ENCODE results near the gene TEX55. TPM values are rescaled to one million over a fixed set of nuclear protein-coding genes. Genes with fewer than 3 reads are reported as not detected.
"Not testable (repeated sequence)": the region's sequence is repeated elsewhere in the genome, so short reads cannot be mapped to it uniquely, and the experiment has no call there.

TEX55 gene
- total and polyA plus RNA-seq, 2 experiments from 2014 or later: 0.17 TPM; not detected in 1

DNA sequence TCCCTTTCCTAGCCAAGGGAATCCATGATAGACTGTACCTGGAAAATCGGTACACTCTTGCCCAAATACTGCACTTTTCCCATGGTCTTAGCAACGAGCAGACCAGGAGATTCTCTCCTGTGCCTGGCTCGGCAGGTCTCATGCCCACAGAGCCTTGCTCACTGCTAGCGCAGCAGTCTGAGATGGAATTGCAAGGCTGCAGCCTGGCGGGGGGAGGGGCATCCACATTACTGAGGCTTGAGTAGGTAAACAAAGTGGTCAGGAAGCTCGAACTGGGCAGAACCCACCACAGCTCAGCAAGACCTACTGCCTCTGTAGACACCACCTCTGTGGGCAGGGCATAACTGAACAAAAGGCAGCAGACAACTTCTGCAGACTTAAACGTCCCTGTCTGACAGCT is 15.7 kb upstream of the TEX55 start:
- not testable (repeated sequence) for H3F3A ChIP-seq (replicated peaks; ENCODE audit: low read depth); H3K36me3 Mint-ChIP-seq (ENCODE audit: low read depth); H3K4me1 Mint-ChIP-seq; H3K27ac ChIP-seq (ENCODE audit: low read depth); H3K36me3 ChIP-seq (ENCODE audit: insufficient read depth); H3K4me1 ChIP-seq (ENCODE audit: insufficient read depth); H3K27ac Mint-ChIP-seq; H4K20me1 ChIP-seq (replicated peaks; ENCODE audit: insufficient read depth); H3K9me3 Mint-ChIP-seq; H3K4me3 ChIP-seq; H3K9me2 ChIP-seq (ENCODE audit: insufficient read depth); H3K27me3 Mint-ChIP-seq (ENCODE audit: insufficient read depth, low read depth, poor library complexity); H3K79me2 ChIP-seq (replicated peaks; ENCODE audit: insufficient read depth); H3K27me3 ChIP-seq (ENCODE audit: insufficient read depth); H3K4me3 Mint-ChIP-seq
- H2AFZ ChIP-seq: peak overlapping the region; percentile 91
- 0 out of 2 replicates have a peak overlapping the region, but pooled peaks have one; percentile 38 for H3K4me2 ChIP-seq
- DNase-seq (ENCODE audit: low spot score): peak; percentile 29
- peak; percentile 37; the same call in 2 of the 3 replicates for ATAC-seq

DNA sequence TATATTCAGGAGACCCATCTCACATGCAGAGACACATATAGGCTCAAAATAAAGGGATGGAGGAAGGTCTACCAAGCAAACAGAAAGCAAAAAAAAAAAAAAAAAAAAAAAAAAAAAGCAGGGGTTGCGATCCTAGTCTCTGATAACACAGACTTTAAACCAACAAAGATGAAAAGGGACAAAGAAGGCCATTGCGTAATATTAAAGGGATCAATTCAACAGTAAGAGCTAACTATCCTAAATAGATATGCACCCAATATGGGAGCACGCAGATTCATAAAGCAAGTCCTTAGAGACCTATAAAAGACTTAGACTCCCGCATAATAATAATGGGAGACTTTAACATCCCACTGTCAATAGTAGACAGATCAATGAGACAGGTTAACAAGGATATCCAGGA is 13.7 kb upstream of the TEX55 start:
- not testable (repeated sequence) for H3K27ac Mint-ChIP-seq; H3K36me3 Mint-ChIP-seq (ENCODE audit: low read depth); H3K36me3 ChIP-seq (ENCODE audit: insufficient read depth); H3K4me1 ChIP-seq (ENCODE audit: insufficient read depth); H3K4me1 Mint-ChIP-seq; H3K27me3 Mint-ChIP-seq (ENCODE audit: insufficient read depth, low read depth, poor library complexity); H3K9me2 ChIP-seq (ENCODE audit: insufficient read depth); H3K4me3 ChIP-seq; H3K27me3 ChIP-seq (ENCODE audit: insufficient read depth); H3K9me3 Mint-ChIP-seq; H3K4me2 ChIP-seq; H3K4me3 Mint-ChIP-seq; DNase-seq (ENCODE audit: low spot score); H2AFZ ChIP-seq; ATAC-seq; H4K20me1 ChIP-seq (replicated peaks; ENCODE audit: insufficient read depth); H3K27ac ChIP-seq (ENCODE audit: low read depth); H3K79me2 ChIP-seq (replicated peaks; ENCODE audit: insufficient read depth); H3F3A ChIP-seq (replicated peaks; ENCODE audit: low read depth)

DNA sequence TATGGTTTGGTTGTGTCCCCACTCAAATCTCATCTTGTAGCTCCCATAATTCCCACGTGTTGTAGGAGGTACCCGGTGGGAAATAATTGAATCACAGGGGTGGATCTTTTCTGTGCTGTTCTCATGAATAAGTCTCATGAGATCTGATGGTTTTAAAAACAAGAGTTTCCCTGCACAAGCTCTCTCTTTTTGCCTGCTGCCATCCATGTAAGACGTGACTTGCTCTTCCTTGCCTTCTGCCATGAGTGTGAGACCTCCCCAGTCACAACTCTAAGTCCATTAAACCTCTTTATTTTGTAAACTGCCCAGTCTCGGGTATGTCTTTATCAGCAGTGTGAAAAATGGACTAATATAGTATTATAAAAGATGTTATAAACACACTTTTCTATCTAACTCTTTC is 6.6 kb upstream of the TEX55 start:
- H3K79me2 ChIP-seq (replicated peaks; ENCODE audit: insufficient read depth); H3K36me3 Mint-ChIP-seq (ENCODE audit: low read depth); ATAC-seq; H3K4me3 ChIP-seq; DNase-seq (ENCODE audit: low spot score); H3K27me3 Mint-ChIP-seq (ENCODE audit: insufficient read depth, low read depth, poor library complexity); H2AFZ ChIP-seq; H3K27me3 ChIP-seq (ENCODE audit: insufficient read depth); H3K27ac ChIP-seq (ENCODE audit: low read depth); H3K36me3 ChIP-seq (ENCODE audit: insufficient read depth); H3K4me3 Mint-ChIP-seq; H3K9me2 ChIP-seq (ENCODE audit: insufficient read depth); H3K27ac Mint-ChIP-seq; H3F3A ChIP-seq (replicated peaks; ENCODE audit: low read depth); H3K4me1 ChIP-seq (ENCODE audit: insufficient read depth); H4K20me1 ChIP-seq (replicated peaks; ENCODE audit: insufficient read depth); H3K4me2 ChIP-seq; H3K4me1 Mint-ChIP-seq: not testable (repeated sequence)
- H3K9me3 Mint-ChIP-seq: peaks cover 14% of the 10 kb centered on the region

DNA sequence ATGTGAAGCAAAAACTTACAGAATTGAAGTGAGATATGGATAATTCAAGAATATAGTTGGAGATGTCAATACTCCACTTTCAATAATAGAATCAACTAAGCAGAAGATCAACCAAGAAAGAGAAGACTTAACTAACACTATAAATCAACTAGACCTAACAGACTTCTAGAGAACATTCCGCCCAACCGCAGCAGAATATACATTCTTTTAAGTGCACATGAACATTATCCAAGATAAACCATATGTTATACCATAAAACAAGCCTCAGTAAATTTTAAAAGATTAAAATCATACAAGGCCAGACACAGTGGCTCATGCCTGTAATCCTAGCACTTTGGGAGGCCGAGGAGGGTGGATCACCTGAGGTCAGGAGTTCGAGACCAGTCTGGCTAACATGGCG is 5.5 kb upstream of the TEX55 start:
- no peaks in the 10 kb centered on the region for H3F3A ChIP-seq (replicated peaks; ENCODE audit: low read depth)
- no peaks in the 10 kb centered on the region for H3K79me2 ChIP-seq (replicated peaks; ENCODE audit: insufficient read depth)
- ATAC-seq: no peak
- Mint-ChIP-seq H3K27me3 (ENCODE audit: insufficient read depth, low read depth, poor library complexity) (no peaks in the 10 kb centered on the region), H3K4me1 (no peaks in the 10 kb centered on the region), H3K36me3 (ENCODE audit: low read depth) (peaks cover 4% of the 10 kb centered on the region; the same call in 2 of the 3 replicates), H3K9me3 (peaks cover 14% of the 10 kb centered on the region), H3K27ac (no peak overlapping the region), H3K4me3 (no peak overlapping the region)
- DNase-seq (ENCODE audit: low spot score): no peak
- no peaks in the 10 kb centered on the region for H3K27me3 ChIP-seq (ENCODE audit: insufficient read depth)
- no peak overlapping the region for H2AFZ ChIP-seq
- H3K4me3 ChIP-seq: no peak overlapping the region
- no peaks in the 10 kb centered on the region; the same call in 1 of the 2 replicates for H3K9me2 ChIP-seq (ENCODE audit: insufficient read depth)
- TF ChIP-seq, protein P1, sequence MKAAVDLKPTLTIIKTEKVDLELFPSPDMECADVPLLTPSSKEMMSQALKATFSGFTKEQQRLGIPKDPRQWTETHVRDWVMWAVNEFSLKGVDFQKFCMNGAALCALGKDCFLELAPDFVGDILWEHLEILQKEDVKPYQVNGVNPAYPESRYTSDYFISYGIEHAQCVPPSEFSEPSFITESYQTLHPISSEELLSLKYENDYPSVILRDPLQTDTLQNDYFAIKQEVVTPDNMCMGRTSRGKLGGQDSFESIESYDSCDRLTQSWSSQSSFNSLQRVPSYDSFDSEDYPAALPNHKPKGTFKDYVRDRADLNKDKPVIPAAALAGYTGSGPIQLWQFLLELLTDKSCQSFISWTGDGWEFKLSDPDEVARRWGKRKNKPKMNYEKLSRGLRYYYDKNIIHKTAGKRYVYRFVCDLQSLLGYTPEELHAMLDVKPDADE (IDR thresholded peaks at IDR 0.05): no peak
- no peak for TF ChIP-seq JUNB (IDR thresholded peaks at IDR 0.05; ENCODE audit: unreplicated experiment)
- TF ChIP-seq NANOG (IDR thresholded peaks at IDR 0.05; ENCODE audit: borderline replicate concordance): no peak
- TF ChIP-seq EZH2 (IDR thresholded peaks at IDR 0.05; ENCODE audit: low read depth, unreplicated experiment): no peak
- H3K36me3 ChIP-seq (ENCODE audit: insufficient read depth): no peaks in the 10 kb centered on the region
- no peaks in the 10 kb centered on the region for H3K4me1 ChIP-seq (ENCODE audit: insufficient read depth)
- no peak overlapping the region for H3K27ac ChIP-seq (ENCODE audit: low read depth)
- H3K4me2 ChIP-seq: no peak overlapping the region
- no peaks in the 10 kb centered on the region for H4K20me1 ChIP-seq (replicated peaks; ENCODE audit: insufficient read depth)

Measured in GM23338 (cell line).